Activated B cell treated with CpG ODN at 0.5 μM for 24 hours (primary cell): ENCODE results near the gene LDLRAD4. TPM values are rescaled to one million over a fixed set of nuclear protein-coding genes. Genes with fewer than 3 reads are reported as not detected.

Experiments used
- ATAC-seq: fragments of 200-7000 bp; cut with Tn5 transposase; one replicate; pipeline ENCODE4 v1.10.0; 2021; ENCODE audit warnings: low read depth, mild to moderate bottlenecking, moderate library complexity
- CTCF ChIA-PET: fragments of 350-600 bp; sonication (Branson Sonifier 250); formaldehyde crosslinking; loops from one replicate; lab custom pipeline; 2021; ENCODE audit warnings: antibody characterized with exemption; lab: Charles Lee
- POLR2A ChIA-PET: fragments of 350-600 bp; sonication (Branson Sonifier 250); formaldehyde crosslinking; loops from one replicate; lab custom pipeline; 2021; ENCODE audit warnings: antibody characterized with exemption; lab: Charles Lee
- DNase-seq: peaks from one replicate; pipeline ENCODE4 v3.0.0; 2022
- H3K27ac Mint-ChIP-seq: one replicate; pipeline ENCODE4 v1.8.0; 2020; ENCODE audit warnings: mixed read lengths
- H3K27me3 Mint-ChIP-seq: one replicate; pipeline ENCODE4 v1.8.0; 2021; ENCODE audit warnings: mixed read lengths
- H3K36me3 Mint-ChIP-seq: one replicate; pipeline ENCODE4 v1.8.0; 2021; ENCODE audit warnings: low read depth, mixed read lengths
- H3K4me1 Mint-ChIP-seq: one replicate; pipeline ENCODE4 v1.8.0; 2021; ENCODE audit warnings: mixed read lengths
- H3K4me3 Mint-ChIP-seq: one replicate; pipeline ENCODE4 v1.8.0; 2020; ENCODE audit warnings: mild to moderate bottlenecking, mixed read lengths
- H3K9me3 Mint-ChIP-seq: one replicate; pipeline ENCODE4 v1.8.0; 2020; ENCODE audit warnings: mixed read lengths
- CTCF ChIP-seq: fragments of 200-600 bp; IDR thresholded peaks from one replicate; pipeline ENCODE4 v1.8.0; 2022; ENCODE audit warnings: antibody characterized with exemption, mild to moderate bottlenecking
- intact Hi-C: fragments of 100-400 bp; cut with micrococcal nuclease; formaldehyde crosslinking; loops from one replicate; pipeline ENCODE4 v1.15.1; 2024
- total RNA-seq: library from RNA; stranded (reverse); gene quantifications from 2 replicates; pipeline ENCODE4 v1.2.3, GENCODE V29; 2022

LDLRAD4 gene
- total RNA-seq, 1 donor from 2014 or later, result 66.9 TPM

GRCh38 chr18:13303756-13304364, 85.3 kb downstream of the LDLRAD4 start:
- CTCF ChIA-PET, result no interaction called here
- no peak for DNase-seq
- intact Hi-C loops, result no loop called here
- peaks cover 16% of the 10 kb centered on the region for H3K27me3 Mint-ChIP-seq
- no peak for TF ChIP-seq CTCF
- peaks cover 9% of the 10 kb centered on the region for H3K4me1 Mint-ChIP-seq
- POLR2A ChIA-PET, result no interaction called here
- no peaks in the 10 kb centered on the region for H3K36me3 Mint-ChIP-seq
- H3K9me3 Mint-ChIP-seq, result peaks cover 3% of the 10 kb centered on the region
- ATAC-seq, result no peak
- H3K4me3 Mint-ChIP-seq, result no peak overlapping the region
- no peak overlapping the region for H3K27ac Mint-ChIP-seq

GRCh38 chr18:13305301-13305700, 86.7 kb downstream of the LDLRAD4 start:
- Mint-ChIP-seq H3K4me3 (no peak overlapping the region), H3K36me3 (no peaks in the 10 kb centered on the region), H3K27ac (no peak overlapping the region), H3K9me3 (peaks cover 3% of the 10 kb centered on the region), H3K27me3 (peaks cover 16% of the 10 kb centered on the region), H3K4me1 (peaks cover 9% of the 10 kb centered on the region)
- CTCF ChIA-PET, result no interaction called here
- POLR2A ChIA-PET, result no interaction called here
- DNase-seq (no peak), ATAC-seq (no peak)
- intact Hi-C loops, result no loop called here
- no peak for TF ChIP-seq CTCF

GRCh38 chr18:13306583-13306982, 88.0 kb downstream of the LDLRAD4 start:
- Mint-ChIP-seq H3K4me1 (peaks cover 9% of the 10 kb centered on the region), H3K27me3 (peaks cover 15% of the 10 kb centered on the region), H3K9me3 (peaks cover 3% of the 10 kb centered on the region), H3K36me3 (no peaks in the 10 kb centered on the region), H3K4me3 (no peak overlapping the region), H3K27ac (no peak overlapping the region)
- DNase-seq, result no peak
- CTCF ChIA-PET, result no interaction called here
- POLR2A ChIA-PET, result no interaction called here
- ATAC-seq, result no peak
- no peak for TF ChIP-seq CTCF
- intact Hi-C loops, result no loop called here

GRCh38 chr18:13308369-13308768, 89.8 kb downstream of the LDLRAD4 start:
- ChIA-PET CTCF (no interaction called here), POLR2A (no interaction called here)
- intact Hi-C loops, result no loop called here
- DNase-seq, result no peak
- Mint-ChIP-seq H3K27ac (no peak overlapping the region), H3K9me3 (peaks cover 3% of the 10 kb centered on the region), H3K4me3 (no peak overlapping the region), H3K27me3 (peaks cover 17% of the 10 kb centered on the region), H3K36me3 (no peaks in the 10 kb centered on the region), H3K4me1 (no peaks in the 10 kb centered on the region)
- TF ChIP-seq CTCF, result no peak
- no peak for ATAC-seq

GRCh38 chr18:13309031-13309747, 90.6 kb downstream of the LDLRAD4 start:
- TF ChIP-seq CTCF, result no peak
- CTCF ChIA-PET, result no interaction called here
- Mint-ChIP-seq H3K9me3 (peaks cover 3% of the 10 kb centered on the region), H3K36me3 (no peaks in the 10 kb centered on the region), H3K27me3 (peaks cover 15% of the 10 kb centered on the region), H3K27ac (no peak overlapping the region), H3K4me3 (no peak overlapping the region), H3K4me1 (no peaks in the 10 kb centered on the region)
- POLR2A ChIA-PET, result no interaction called here
- ATAC-seq (no peak), DNase-seq (no peak)
- intact Hi-C loops, result no loop called here
